ENCODE measurements around the gene CISD3.

Gene CISD3

DNA sequence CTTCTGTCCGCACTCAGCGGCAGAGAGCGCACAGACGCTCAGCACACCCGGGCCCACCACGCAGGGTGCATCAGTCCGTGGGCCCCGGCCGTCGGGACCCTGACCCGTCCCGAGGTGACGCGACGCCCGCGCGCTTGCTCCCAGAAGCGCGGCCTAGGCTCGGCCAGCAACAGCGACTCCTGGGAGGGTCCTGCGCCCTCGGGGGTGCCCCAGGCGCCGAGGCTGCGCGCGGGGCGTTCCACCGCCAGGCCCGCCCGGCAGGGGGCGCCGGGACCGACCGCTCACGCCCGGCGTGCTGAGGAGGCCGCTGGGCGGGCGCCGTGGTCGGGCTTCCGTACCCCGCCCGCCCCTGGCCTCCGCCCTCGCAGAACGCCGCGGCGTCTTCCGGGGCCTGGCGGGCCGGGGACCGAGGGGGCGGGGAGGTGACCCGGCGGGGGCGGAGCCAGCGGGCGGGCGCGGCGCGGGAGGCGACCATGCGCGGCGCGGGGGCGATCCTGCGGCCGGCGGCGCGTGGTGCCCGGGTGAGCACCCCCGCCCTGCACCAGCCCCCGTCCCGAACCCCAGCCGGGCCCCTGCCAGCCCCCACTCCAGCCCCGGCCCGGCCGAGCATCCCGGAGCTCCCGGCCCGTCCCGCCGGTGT, at the start of gene CISD3:
Gene CISD3, plus strand, starts transcription at position 456 of the 640 bp plus-strand sequence. Its CDS starts 18 bp downstream, at position 474.
- FAIRE-seq, result no peak

GRCh38 chr17:38681096-38681495, 49.0 kb upstream of the CISD3 start:
- no peak for DNase-seq (ENCODE audit: extremely low spot score, insufficient read length, low read depth)
- no peak for FAIRE-seq

More for the DNA sequence above, at the start of gene CISD3:
- peak; percentile 84 for DNase-seq (ENCODE audit: extremely low spot score, insufficient read length, low read depth)

DNA sequence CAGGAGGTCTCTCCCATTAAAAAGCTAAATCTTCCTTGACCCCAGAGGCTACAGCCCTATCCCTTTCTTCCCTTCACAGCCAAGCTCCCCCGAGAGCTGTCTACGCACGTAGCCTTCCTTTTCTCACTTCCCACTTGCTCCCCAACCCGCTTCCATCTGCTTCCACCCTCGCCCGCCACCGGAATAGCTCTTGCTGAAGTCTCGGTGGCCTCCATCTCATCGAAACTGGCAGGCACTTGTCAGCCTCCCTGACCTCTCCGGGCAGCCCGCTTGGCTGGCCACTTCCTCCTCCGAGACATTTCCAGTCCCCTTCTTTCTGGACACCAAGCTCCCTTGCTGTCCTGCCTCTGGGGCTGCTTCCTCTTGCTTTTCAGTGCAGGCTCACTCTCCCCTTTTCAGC, 44.6 kb upstream of the CISD3 start:
- DNase-seq (ENCODE audit: extremely low spot score, insufficient read length, low read depth) (no peak), FAIRE-seq (no peak)

DNA sequence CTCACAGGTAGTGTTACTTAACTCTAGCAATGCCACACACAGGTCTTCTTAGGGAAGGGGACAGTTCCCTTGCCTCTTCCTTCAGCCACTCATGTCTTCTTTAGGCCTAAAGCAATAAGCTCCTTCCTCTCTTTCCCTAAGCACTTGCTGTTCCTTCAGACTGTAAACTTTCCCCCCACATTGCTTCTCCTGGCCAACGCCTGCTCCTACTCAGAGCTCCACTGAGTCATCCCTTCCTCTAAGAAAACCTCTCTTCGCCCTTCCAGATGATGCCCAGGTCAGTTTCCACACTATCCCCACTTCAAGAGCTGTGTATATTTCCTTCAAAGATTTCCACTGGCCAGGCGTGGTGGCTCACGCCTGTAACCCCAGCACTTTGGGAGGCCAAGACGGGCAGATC, 42.9 kb upstream of the CISD3 start:
- FAIRE-seq, result no peak
- no peak for DNase-seq (ENCODE audit: extremely low spot score, insufficient read length, low read depth)

DNA sequence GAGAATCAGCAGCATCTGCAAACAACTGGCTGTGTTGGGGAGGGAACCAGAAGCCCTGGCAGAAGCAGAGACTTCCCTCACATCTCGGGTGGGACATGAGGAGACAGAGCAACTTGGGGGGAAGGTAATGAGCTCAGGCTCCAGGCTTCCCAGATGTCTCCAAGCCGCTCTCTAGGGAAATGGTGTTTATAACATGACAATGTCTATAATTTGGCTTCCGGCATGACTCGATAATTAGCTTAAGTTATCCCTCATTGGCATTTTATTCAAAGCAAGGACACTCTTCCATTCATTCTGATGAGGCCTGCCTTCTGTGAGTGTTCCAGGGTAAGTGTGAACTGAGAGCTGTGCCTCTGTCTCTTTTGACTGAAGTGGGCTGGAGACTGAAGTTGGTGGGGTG, 39.8 kb upstream of the CISD3 start:
- DNase-seq (ENCODE audit: extremely low spot score, insufficient read length, low read depth) (no peak), FAIRE-seq (no peak)

GRCh38 chr17:38691154-38691553, 39.0 kb upstream of the CISD3 start:
- FAIRE-seq, result no peak

GRCh38 chr17:38693700-38694329, 36.3 kb upstream of the CISD3 start:
- no peak for DNase-seq (ENCODE audit: extremely low spot score, insufficient read length, low read depth)
- no peak for FAIRE-seq

More at GRCh38 chr17:38691154-38691553, 39.0 kb upstream of the CISD3 start:
- no peak for DNase-seq (ENCODE audit: extremely low spot score, insufficient read length, low read depth)

GRCh38 chr17:38697061-38697820, 32.9 kb upstream of the CISD3 start:
- DNase-seq (ENCODE audit: extremely low spot score, insufficient read length, low read depth) (no peak), FAIRE-seq (no peak)

DNA sequence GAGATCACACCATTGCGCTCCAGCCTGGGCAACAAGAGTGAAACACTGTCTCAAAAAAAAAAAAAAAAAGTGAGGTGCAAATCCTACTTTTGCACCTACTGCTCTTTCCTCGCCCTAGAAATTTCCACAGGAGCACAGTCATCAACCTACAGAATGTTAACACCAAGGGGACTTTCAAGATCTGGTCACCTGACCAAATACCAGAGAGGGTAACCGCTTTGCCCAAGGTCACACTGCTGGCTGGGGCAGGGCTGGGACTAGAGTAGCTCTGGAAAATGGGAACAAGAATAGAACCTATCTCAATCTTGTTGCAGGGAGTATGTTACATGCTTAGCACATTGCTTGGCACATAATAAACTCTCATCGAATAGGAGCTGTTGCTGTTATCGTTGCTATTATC, 31.4 kb upstream of the CISD3 start:
- FAIRE-seq, result no peak

DNA sequence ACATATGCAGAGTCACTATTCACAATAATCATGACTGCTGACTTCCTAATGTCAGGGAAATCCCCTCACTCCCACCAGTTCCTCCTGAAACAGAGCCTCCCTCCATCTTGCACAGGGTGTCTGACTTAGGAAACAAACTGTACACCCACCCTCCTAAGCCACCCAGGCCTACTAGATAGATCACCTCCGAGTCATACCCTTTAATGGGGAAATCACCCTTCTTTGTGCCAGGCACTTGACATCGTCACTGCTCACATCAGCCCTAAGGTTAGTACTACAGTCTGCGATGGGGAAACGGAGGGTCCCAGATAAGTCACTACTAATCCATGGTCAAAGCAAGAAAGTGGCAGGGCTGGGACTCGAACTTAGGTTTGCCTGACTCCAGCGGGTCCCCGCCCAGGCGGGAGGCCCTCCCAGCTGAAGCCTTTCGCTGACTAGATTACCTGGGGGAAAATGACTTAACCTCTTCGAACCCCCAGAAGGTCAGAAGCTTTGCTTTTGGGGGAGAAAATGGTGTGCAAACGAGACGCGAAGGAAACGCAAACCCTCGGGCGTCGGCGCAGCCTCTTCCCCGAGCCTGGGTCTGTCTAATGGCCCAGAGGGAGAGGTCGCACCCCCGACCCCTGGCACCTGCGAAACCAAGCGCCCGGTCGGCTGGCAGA, 28.5 kb upstream of the CISD3 start:
- FAIRE-seq, result no peak
- DNase-seq (ENCODE audit: extremely low spot score, insufficient read length, low read depth), result no peak

More for the DNA sequence above, 31.4 kb upstream of the CISD3 start:
- DNase-seq (ENCODE audit: extremely low spot score, insufficient read length, low read depth), result no peak

DNA sequence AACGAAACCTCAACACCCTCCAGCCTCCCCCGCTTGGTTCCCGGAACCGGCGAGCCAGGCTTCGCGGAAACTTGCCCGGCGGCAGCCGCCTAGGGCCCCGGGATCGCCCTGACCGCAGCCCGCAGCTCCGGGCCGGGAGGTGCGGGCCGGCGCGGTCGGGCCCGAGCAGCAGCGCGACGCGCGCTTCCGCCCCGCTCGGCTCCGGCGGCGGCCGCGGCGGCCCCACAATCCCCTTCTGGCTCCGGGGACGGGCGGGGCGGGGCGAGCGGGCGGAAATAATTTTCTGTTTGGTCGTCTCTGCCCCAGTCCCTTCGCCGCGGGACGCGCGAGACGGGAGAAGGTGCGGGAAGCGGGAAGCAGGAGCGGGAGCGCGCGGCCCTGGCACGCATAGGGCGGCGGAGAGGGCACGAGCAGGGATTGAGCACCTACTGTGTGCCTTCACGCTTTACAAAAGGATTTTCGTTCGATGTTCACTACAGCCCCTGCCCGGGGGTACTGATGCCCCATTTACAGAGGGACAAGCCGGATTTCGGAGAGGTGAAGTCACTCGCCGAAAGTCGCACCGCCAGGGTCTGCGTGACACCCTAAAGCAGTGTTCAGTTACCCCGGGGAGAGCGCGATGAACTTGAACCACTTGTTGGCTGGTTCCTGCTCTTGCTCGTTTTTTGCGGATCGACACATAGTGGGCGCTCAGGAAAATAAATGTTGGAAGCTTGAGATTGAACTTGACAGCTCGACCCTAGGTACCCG, 27.8 kb upstream of the CISD3 start:
- FAIRE-seq, result no peak
- no peak for DNase-seq (ENCODE audit: extremely low spot score, insufficient read length, low read depth)

DNA sequence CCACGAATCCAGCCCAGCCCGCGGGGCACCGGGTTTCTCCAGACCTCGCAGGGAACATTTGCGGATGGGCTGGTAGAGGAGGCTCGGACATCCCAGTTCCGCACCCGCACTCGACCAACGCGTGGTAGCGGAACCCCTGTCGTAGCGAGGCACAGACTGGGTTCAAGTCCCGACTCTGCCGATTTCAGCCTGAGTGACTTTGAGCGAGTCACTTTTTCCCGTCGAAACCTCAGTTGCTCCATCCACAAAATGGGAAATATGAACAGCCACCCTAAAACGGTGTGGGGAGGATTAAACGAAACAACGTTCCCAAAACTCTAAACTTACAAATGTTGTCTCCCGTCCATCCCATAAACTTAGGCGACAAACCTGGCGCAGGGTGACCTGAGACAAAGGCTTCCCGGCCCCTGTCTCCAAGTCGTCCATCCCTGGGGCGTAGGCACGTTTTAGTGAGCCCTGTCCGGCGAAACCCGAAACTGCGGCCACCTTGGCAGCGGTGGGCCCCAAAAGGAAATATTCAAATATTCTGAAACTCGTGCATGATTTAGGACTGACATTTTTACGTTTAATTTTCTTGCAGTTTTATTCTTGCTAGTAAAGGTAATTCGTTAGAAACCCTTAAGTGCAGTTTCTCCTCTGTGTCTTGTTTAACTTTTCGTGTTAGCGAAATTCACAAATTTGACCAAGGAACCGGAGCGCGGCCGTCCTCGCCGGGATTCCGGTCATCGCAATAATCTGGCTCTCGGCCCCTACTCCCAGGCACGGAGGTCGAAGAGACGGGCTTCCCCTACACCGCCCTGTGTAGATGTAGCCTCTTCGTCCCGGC, 27.0 kb upstream of the CISD3 start:
- FAIRE-seq (no peak), DNase-seq (ENCODE audit: extremely low spot score, insufficient read length, low read depth) (no peak)

GRCh38 chr17:38703742-38704605, 26.2 kb upstream of the CISD3 start:
- FAIRE-seq (no peak), DNase-seq (ENCODE audit: extremely low spot score, insufficient read length, low read depth) (no peak)

DNA sequence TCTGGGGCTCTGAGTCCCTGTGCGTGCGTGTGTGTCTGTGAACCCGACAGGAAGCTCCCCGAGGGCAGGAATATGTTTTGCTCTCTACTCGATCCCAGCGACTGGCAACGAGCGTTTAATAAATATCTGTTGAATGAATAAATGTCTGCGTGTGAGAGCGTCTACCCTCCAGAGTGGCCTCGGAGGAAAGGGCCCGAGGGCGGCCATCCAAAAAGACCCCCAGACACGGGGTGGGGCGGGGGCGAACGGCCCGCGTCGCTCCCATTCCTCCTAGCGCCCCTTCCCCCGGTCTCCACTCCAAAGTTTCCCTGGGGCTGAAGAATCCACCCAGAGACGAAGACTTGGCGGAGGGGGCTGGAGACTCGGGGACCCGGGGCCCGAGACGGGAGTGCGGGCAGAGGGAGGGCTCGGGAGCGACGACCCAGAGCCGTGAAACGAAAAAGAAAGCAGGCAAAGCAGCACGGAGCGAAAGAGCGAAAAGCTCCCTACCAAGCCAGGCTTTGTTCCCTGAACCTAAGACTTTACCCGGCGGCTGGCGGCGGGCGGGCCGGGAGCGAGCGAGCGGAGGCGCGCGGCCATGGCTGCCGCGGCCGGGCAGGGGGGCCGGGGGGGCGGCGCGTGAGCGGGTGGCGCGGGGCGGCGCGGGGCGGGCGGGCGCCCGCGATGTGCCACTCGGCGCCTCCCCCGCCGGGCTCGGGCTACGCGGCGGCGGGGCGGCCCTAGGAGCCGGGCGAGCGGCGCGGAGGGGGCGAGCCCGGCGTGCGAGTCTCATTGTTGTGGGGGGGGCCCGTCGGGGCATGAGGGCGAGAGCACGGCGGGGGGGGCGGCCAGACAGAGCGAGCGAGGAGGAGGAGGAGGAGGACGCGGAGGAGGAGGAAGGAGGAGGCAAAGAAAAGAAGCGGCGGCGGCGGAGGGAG, 25.3 kb upstream of the CISD3 start, which contains the start of gene MLLT6:
Gene MLLT6, plus strand, starts transcription at position 668 of the 917 bp plus-strand sequence. CDS start 360 bp downstream, outside the sequence.
- no peak for FAIRE-seq
- no peak for DNase-seq (ENCODE audit: extremely low spot score, insufficient read length, low read depth)

DNA sequence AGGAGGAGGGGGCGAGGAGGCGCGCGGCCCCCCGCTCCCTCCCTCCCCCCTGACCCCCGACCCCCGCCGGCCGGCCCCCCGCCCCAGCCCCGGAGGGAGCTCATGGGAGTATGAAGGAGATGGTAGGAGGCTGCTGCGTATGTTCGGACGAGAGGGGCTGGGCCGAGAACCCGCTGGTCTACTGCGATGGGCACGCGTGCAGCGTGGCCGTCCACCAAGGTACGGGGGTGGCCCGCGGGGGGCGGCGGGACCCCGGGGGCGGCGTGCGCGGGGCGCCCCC, 24.7 kb upstream of the CISD3 start:
- DNase-seq (ENCODE audit: extremely low spot score, insufficient read length, low read depth) (no peak), FAIRE-seq (no peak)

DNA sequence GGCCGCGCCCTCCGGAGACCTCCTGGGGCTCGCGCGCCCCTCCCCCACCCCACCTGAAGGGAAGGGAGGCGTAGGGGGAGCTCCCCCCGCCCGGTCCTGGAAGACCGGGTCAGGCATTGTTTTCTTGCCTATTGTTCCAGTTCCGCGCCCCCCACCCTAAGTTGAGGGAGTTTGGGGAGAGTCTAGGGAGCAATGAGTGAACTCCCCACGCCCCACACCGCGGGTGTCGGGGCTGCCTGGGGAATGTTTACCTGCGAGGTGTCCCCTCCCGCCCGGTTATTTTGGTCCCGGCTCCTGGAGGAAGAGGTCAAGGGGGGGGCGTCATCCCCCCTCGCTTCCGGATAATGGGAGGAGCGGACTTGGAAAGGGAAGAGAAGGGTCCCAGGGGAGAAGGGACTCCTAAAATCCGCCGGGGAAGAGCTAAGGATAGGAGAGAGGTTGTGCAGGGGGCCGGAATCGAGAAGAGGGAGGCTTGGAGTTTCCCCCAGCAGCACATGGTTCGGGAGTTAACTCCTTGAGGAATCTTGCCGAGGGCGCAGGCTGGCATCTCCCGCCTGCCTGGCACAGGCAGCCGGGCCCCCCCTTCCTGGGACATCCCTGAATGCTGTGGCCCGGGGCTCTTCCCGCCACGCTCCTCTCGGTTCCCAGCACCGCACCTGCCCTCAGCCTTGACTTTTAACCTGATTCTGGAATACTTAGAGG, 24.2 kb upstream of the CISD3 start:
- FAIRE-seq, result no peak
- no peak for DNase-seq (ENCODE audit: extremely low spot score, insufficient read length, low read depth)
